Limb (tissue), 2 donors: ENCODE data around the gene AAMP.
"Not testable (repeated sequence)": the region's sequence is repeated elsewhere in the genome, so short reads cannot be mapped to it uniquely, and the experiment has no call there.

Experiments used
- DNase-seq, 2 donors: peaks; one replicate each; pipeline ENCODE4 v3.0.0-alpha.2; 2016; ENCODE audit errors: extremely low spot score in 2 of 2

The AAMP gene

DNA sequence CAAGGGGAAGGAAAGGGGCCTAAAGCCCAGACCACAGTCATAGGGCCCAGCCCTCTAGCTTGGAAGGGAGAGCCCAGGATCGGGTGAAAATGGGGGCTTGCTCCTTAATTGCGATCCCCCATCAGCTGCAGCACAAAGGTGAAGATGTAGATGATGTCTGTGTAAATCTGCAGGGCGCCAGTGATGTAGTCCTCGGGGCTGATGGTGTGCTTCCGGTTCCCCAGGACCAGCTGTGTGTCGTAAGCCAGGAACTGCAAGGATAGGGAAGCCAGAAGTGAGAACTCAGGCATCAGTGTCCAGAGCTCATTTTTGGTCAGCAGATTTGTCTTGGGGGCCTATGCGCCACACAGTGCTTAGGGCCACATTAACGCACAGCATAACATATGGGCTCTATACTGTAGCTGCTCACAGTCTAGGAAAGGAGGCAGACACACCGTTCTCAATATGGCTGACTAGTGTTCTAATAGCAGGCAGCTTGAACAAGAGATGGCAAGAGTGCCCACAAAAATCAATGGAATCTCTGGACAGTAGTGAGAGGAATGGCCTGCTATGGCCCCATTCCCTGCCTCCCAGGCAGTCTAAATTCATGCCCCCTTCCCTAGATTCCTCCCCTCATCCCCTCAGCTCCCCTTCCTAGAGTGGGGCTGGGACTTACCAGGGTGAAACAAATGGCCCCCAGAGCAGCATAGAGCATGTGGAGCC, 5.6 kb upstream of the AAMP start:
- no peak for DNase-seq

DNA sequence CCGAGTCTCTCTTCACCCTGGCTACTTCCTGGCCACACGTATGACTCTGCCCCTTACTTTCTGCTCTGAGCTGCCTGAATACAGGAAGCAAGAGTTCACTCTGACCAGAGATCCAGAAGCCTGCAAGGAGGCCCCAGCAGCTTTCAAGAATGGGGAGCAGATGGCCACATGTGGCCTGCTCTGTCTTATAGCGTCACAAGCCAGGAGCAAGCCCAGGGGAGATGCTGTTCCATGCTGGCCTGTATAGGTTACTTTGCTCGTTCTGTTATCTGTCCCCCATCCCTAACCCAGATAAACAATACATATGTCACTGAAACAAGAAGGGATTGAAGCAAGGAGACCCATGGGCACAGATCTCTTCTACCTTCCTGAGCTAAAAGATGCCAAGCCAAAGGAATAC, 4.6 kb upstream of the AAMP start:
- no peak for DNase-seq

DNA sequence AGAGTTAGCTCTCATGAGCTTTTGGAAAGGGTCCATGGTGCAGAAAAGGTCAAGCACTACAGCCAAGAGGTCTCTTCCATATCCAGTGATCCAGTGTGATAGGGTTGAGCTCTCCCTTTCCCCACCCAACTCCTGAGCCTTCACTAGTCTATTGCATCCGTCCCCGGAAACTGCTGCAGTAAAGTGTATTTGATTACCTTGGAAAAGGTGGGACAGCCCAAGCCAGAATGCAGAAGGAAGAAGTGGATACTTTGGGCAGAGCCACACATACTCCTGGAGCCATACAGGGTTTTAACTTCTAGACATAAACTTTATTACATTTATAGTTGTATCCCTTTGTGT, 3.9 kb upstream of the AAMP start:
- no peak for DNase-seq

DNA sequence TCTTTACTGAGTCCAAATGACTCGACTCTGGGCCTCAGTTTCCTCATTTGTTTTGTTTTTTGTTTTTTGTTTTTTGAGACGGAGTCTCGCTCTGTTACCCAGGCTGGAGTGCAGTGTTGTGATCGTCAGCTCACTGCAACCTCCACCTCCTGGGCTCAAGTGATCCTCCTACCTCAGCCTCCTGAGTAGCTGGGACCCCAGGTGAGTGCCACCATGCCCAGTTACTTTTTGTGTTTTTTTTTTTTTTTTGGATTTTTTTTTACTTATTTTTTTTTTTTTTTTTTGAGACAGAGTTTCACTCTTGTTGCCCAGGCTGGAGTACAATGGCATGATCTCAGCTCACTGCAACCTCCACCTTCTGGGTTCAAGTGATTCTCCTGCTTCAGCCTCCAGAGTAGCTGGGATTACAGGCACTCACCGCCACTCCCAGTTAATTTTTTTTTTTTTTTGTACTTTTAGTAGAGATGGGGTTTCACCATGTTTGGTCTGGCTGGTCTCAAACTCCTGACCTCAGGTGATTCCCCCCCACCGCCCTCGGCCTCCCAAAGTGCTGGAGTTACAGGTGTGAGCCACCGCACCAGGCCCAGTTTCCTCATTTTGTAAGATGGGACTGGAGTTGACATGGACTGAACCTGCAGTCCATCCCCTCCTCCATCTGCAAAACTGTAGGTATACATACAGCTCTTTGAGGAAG, 3.4 kb upstream of the AAMP start:
- DNase-seq, result not testable (repeated sequence)

DNA sequence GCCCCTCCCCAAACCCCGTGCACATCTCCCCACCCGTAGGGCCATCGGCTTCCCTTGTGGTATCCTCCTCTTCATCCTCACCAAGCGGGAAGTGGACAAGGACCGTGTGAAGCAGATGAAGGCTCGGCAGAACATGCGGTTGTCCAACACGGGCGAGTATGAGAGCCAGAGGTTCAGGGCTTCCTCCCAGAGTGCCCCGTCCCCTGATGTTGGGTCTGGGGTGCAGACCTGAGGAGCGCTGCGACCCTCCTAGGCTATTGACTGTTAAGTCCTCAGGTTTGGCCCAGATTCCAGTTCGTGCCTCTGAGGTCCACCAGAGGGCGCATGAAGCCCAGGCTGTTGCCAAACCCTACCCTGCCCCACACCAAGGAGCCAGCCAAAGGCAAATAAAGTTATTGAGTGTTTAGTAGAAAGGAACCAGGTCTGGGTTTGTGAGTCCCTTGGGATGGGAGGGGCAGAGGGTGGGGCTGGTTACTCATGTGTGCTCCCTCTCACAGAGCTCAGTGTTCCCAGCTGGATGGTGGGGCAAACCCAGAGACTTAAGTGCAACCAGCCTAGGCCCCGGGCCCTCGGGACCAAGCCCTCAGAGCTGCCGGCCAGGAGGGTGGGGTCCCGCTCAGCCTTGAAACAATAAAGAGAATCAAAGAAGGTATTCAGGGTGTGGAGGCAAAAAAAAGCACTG, 2.7 kb upstream of the AAMP start:
- DNase-seq, result peak; percentile 85 to 88

DNA sequence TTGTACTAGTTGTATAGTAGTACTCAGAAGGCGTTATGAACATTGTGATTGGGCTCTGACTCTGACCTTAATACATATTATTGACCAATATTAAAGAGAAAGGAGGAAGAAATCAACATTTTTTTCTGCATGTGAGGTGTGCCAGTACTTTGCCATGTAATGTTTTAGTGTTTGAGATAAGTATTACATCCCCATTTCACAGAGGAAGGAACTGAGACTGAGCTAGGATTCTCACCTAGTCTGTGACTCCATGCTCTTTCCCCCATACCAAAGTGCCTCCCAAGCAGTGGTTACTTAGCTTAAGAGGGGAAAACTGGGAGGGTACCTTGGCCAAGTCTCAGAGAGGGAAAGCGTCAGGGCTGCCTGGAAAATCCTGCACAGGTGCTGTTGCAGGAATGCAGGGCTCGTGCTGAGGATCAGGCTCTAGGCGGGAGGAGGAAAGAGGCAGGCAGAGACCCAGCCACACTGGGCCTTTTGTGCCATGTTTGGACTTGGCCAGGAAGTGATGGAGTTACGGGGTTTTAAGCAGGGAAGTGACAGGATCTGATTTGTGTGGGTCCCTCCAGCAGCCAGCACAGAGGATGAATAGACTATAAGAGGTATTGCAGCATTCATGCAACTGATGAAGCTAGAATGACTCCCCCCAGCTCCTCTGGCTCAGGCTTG, 2.1 kb upstream of the AAMP start:
- no peak for DNase-seq

DNA sequence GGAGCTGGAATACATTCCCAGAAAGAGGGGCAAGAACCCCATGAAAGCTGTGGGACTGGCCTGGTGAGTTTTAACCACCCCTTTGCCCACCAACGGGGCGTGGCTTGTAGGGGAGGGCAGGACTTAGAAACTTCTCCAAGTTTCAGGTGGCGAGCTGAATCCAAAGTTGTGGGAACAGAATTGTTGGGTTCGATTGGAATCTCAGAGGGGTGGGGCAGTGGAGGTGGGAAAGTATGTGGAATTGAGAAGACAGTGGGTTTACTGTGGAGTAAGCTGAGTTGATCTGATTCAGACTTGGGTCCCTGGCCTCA, 1.5 kb upstream of the AAMP start:
- DNase-seq, result no peak

DNA sequence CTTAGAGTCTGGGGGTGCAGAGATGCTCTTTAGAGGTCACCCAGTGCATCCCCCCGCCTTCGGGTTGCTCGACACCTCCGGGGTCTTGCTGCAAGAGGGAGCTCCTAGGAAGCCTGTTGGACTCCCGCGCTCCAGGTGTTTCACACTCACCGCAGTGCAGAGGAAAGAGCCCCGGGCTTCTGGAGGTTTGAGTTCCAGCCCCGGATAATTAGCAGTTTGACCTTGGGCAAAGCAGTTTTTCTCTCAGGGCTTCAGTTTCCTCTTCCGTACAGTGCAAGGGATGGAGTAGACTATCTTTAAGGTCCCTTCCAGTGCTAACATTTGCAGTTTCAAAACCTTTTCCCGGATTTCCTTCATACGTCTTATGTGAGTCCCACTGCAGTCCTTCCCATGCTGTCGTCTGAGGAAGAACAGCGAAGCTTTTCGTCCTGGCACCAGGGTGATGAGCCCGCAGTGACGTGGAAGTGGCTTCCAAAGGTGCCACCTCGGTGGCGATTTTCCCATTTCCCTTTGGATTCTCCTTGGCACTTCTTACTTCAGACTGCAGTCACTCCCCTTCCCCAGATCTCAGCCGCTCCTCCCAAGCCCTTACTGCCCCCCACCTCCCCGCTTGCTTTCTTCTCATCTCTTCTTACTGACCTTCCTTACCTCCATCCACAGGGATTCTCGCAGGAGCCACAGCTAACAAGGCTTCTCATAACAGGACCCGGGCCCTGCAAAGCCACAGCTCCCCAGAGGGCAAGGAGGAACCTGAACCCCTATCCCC, 967 bp upstream of the AAMP start:
- DNase-seq, result no peak

DNA sequence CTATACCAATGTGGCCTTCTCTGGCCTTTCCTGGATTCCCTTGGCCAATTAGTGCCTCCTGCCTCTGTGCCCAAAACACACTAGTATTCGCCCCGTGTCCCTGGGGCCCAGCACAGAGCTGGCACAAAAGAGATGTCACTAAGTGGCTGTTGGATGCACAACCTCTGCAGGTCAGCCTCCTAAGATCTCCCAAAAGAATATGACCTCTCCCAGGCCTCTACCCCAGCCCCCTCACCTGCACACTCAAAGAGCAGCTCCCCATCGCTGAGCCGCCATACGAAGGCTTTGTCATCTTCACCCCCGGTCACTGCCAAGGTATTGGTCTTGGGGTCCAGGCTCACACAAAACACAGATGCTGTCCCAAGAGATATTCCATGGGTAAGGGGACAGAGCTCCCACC, 2.7 kb downstream of the AAMP start:
- no peak for DNase-seq

DNA sequence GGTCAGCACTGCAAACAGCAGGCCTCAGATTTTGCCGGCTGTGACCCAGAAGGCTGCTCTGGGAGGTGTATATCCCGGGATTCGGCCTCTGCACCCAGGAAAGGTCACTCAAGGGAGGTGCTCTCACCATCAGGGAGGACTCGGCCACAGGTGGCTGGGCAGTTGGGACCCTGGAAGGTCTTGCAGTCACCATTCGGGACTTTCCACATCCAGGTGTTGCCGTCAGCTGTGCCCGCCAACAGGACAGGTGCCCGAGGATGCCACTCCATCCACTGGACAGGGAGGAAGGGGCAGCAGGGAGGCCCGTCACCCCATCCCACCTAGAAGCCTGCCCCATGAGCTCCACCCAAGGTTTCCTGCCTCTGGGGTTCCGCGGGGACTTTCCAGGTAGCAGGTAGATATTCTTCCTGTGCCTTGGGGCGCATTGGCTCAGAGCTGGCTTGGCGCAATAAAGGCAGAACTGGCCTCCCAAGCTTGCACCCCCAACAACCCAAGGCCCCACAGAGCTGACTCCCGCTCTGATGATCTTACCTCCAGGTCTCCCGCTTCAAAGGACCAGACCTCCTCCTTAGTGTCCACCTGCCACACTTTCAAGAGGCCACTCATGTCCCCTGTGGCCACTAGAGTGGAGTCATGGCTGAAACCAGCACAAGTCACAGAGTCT, 3.5 kb downstream of the AAMP start:
- DNase-seq, result no peak

DNA sequence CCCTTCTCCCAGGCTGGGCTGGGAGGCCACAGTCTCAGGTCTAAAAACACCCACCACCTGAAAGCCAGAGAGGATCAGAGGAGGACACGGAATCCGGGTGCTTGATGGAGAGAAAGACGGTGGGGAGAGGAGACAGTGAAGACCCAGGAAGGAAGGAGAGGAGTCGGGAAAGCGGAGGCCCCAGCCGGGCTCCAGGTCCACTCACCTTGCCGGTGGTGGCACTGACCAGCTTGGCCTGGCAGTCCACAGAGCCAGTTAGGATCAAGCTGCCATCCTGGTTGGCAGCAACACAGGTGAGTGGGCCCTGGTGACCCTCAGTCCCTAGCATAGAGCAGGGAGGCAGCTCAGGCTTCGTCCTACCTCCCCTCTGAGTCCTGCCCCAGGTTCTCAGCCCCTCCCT, 4.3 kb downstream of the AAMP start:
- DNase-seq, result no peak

DNA sequence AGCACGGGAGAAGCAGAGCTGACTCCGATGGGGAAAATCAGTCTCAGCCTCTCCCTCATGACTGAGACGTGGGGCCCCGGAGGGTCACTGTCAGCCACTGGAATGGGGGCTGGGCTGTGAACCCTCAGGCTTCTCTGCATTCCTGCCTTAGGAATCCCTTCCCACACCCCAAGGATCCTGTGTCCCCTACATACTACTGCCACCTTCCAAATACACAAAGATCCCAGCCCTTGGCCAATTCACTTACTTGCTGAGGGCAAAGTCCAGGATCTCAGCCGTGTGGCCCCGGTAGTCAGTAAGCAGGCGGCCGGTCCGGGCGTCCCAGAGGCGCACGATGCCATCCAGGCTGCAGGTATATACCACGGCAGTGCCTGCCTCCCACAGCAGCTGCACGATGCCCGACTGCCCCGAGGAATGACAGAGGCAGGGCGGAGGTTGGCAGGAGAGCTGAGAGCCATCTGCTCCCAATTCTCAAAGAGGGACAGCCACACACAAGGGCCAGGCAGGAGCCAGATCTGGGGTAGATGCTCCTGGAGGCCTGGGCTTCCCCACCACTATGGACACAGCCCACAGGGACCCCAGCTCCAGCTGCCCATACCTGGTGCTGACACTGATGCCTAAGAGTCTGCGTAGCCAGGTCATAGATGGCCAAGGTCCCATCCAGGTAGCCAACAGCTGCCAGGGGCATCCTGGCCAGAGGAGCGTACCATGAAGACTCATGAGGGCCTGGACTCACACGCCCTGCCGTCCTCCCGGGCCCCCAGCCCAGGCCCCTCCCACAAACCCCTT, 5.0 kb downstream of the AAMP start:
- DNase-seq, result no peak

DNA sequence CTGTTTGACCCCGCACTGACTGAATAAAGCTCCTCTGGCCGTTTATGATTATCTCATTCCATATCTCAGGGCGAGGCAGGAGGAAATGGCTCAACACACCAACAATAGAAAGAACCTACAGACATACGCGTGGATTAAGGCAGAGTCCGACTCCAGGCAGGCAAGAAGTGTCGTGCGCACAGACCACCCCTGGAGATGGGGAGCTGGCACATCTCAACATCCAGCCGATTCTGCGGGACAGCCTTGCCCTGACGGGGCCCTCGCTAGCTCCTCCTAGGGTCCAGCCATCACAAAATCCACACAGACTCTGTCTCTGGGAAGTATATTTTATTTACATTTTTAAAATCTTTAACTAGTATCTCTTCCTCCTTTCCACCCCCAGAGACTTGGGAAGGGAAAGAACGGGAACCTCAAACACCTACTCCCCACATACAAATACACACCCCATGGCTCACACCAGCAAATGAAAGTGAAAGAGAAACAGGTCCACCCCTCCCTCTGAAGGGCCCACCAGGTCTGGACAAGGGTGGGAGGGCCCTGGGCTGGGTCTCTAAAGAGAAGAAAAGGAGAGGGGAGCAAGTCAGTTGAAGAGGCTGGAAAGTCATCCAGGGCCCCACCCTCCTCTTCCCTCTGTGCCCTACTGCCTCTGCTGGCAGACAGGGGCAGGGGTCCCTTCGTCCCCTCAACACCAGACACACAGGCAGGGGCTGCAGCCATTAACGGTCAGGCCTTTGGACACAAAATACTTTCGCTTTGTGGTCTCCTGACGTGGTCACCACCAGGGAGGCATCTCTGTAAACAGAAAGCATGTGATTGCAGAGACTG, 5.9 kb downstream of the AAMP start:
- no peak for DNase-seq

DNA sequence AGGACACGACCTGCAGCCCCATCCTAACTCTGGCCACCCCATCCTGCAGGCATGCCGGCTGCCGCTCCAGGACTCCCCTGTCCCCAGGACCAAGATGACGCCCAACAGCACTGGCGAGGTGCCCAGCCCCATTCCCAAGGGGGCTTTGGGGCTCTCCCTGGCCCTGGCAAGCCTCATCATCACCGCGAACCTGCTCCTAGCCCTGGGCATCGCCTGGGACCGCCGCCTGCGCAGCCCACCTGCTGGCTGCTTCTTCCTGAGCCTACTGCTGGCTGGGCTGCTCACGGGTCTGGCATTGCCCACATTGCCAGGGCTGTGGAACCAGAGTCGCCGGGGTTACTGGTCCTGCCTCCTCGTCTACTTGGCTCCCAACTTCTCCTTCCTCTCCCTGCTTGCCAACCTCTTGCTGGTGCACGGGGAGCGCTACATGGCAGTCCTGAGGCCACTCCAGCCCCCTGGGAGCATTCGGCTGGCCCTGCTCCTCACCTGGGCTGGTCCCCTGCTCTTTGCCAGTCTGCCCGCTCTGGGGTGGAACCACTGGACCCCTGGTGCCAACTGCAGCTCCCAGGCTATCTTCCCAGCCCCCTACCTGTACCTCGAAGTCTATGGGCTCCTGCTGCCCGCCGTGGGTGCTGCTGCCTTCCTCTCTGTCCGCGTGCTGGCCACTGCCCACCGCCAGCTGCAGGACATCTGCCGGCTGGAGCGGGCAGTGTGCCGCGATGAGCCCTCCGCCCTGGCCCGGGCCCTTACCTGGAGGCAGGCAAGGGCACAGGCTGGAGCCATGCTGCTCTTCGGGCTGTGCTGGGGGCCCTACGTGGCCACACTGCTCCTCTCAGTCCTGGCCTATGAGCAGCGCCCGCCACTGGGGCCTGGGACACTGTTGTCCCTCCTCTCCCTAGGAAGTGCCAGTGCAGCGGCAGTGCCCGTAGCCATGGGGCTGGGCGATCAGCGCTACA, 7.0 kb downstream of the AAMP start:
- DNase-seq, result no peak

DNA sequence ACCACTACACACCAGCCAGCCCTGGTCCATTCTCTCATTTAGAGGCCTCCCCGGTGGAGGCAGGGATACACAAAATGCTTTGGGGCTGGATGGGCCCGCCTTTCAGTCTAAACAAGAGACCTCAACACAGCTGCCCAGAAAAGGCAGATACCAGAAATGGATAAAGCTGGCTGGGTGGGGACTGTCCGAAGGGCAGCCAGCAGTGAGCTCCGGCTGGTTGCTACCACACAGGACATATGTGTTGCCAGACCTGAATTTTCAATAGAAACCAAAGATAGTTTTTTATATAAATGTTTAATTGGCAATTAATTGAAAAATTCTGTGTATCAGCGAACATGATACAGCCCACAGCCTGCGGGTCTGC, 7.7 kb downstream of the AAMP start:
- DNase-seq, result no peak

DNA sequence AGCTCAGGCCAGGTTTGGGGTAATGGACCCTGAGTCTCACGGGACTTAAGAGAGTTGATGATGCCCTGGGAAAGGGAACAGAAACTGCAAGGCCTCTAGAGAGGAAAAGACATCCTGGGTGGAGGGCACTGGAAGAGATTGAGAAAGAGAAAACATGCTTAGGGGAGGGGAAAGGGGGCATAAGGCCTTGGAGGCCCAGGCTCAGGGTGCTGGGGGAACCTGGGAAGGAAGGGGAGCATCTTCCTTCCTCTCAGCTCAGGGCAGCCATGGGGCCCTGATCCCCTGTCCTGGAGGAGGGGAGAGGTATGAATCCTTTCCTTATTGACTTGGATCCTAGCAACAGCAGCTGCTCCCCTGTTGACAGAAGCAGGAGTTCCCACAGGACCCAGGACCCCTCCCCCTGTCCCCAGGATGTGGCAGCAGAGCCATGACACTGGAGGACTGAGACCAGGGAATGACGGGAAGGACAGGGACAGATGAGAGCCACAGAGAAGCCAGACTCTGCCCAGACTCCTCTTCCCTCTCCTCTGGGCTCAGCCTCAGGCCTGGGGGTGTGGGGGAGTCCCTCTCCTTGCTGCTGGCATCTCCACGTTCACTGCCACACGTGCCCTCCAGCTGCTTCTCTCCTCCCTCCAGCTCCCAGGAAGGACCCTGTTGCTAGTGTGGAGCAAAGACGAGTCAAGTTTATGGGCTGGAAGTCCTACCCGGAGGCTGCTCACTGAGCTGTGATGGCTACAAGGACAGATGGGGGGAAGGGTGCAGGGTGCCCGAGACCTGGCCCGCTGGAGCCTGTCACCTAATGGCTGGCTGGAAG, 8.3 kb downstream of the AAMP start:
- DNase-seq, result no peak

DNA sequence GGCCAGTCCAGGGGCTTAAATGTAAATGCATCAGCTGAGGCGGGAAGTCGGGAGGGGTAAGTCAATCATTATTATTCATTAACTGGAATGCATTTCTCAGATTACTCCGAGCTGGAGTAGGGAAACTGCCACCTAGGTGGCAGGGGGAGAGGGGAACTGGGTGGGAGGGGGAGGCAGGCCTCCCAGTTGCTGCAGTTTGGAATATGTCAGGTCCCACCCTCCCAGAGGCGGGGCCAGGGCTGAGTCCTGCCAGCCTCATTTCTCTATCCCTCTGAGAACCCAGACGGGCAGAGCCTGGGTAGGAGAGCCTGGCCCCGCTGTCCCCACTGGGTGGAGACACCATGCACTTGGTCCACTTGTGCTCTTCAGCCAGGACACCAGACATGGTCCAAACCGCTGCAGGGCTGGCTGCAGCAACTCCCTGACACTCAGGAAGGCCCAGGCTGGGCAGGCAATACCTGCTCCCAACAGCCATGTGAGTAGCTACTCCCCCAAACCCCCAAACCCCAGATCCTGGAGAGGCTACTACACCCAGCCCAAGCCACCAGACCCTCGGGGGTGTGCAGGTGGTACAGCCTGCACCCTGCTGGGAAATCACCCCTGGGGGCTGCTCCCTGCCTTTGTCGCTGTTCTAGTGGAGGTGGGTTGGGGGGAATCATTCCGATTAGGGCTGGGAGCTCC, 9.1 kb downstream of the AAMP start, which contains the start of gene GPBAR1:
Gene GPBAR1, plus strand, starts transcription at position 274 of the 681 bp plus-strand sequence. CDS start 1,710 bp downstream, outside the sequence.
- no peak for DNase-seq
